Activated naive CD4-positive, alpha-beta T cell (primary cell): ENCODE data around the gene PYGB.

Experiments used
- DNase-seq, 4 experiments: peaks; one replicate each; lab custom pipeline; 2025; lab: John Stamatoyannopoulos, UW

The PYGB gene

GRCh38 chr20:25249198-25249931 is 1.5 kb downstream of the PYGB start:
- no peak for DNase-seq

- no peak for DNase-seq
Measured at GRCh38 chr20:25250508-25250907, 2.6 kb downstream of the PYGB start.

GRCh38 chr20:25251019-25251418 is 3.1 kb downstream of the PYGB start:
- DNase-seq: no peak

GRCh38 chr20:25251558-25251957 is 3.7 kb downstream of the PYGB start:
- no peak for DNase-seq

- DNase-seq: no peak
Measured at GRCh38 chr20:25252230-25252651, 4.4 kb downstream of the PYGB start.

- no peak for DNase-seq
Measured at GRCh38 chr20:25252686-25253421, 5.0 kb downstream of the PYGB start.

GRCh38 chr20:25253606-25254275 is 5.9 kb downstream of the PYGB start:
- no peak for DNase-seq

GRCh38 chr20:25254571-25254970 is 6.7 kb downstream of the PYGB start:
- no peak for DNase-seq

- DNase-seq: no peak
Measured at GRCh38 chr20:25254986-25255680, 7.2 kb downstream of the PYGB start.

- DNase-seq: no peak
Measured at GRCh38 chr20:25256226-25256859, 8.5 kb downstream of the PYGB start.

GRCh38 chr20:25257130-25257529 is 9.2 kb downstream of the PYGB start:
- DNase-seq: no peak

GRCh38 chr20:25257756-25258475 is 10.0 kb downstream of the PYGB start:
- DNase-seq: no peak

- no peak for DNase-seq
Measured at GRCh38 chr20:25258476-25258805, 10.6 kb downstream of the PYGB start.

GRCh38 chr20:25258828-25259227 is 10.9 kb downstream of the PYGB start:
- DNase-seq: no peak

- DNase-seq: no peak
Measured at GRCh38 chr20:25259358-25259757, 11.5 kb downstream of the PYGB start.

GRCh38 chr20:25259788-25260254 is 11.9 kb downstream of the PYGB start:
- DNase-seq: peak in 1 of 4 experiments; percentile 14

- DNase-seq: peak in 2 of 4 experiments; percentile 9 to 53
Measured at GRCh38 chr20:25260770-25261437, 13.0 kb downstream of the PYGB start.

- no peak for DNase-seq
Measured at GRCh38 chr20:25269057-25269832, 21.4 kb downstream of the PYGB start.

- no peak for DNase-seq
Measured at GRCh38 chr20:25269833-25270170, 21.9 kb downstream of the PYGB start.

- no peak for DNase-seq
Measured at GRCh38 chr20:25270829-25271251, 23.0 kb downstream of the PYGB start.
